ENCODE results near the gene ALG8.
"Not testable (repeated sequence)": the region's sequence is repeated elsewhere in the genome, so short reads cannot be mapped to it uniquely, and the experiment has no call there.

The ALG8 gene

GRCh38 chr11:78100676-78101472, 38.6 kb downstream of the ALG8 start:
- no peak for DNase-seq (ENCODE audit: low read depth in 2 of 2)

DNA sequence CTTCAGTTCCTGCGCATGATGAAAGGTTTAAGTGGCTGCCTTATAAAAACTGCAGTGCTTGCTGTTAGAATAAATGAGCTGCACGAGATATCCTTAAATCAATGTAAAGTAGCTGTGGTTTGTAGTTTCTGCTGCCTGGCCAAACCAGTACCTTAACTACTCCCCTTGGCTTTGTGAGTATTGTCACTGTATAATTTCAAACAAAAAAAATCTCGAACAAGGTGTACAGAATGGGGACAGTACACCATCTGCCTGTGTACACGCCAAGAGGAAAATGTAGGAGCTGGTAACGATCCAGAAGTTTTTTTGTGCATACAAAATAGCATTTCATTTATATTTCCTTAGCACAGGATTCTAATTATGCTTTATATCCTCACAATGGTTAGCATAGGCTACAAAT, 39.2 kb downstream of the ALG8 start:
- DNase-seq (ENCODE audit: low read depth in 2 of 2), result no peak

- DNase-seq (ENCODE audit: low read depth in 2 of 2), result no peak
Measured at GRCh38 chr11:78099666-78100065, 39.8 kb downstream of the ALG8 start.

DNA sequence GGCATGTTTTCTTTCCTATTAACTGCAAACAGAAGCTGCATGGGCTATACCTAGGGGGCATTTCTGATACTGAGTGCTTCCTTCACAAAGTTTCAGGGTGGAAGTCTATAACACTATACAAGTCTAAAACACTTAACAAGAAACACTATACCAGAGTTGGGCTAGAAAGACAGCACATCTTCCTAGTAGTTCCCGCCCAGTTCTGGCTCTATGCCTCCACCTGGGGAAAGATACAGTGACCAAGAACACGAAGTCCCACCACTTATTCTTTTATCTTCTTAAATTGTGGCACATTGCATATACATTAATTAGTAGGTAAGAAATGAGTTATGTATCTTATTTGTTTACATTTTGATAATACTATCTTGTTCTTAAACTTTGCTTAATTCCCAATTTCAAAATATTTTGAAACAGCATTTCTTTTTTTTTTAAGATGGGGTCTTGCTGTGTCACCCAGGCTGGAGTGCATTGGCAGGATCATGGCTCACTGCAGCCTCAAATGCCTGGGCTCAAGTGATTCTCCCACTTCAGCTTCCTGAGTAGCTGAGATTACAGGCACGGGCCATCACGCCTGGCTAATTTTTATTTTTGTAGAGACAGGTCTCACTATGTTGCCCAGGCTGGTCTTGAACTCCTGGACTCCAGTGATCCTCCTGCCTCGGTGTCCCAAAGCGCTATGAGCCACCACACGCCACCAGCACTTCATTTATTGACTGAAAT, 41.6 kb downstream of the ALG8 start:
- no peak for DNase-seq (ENCODE audit: low read depth in 2 of 2)

- no peak for DNase-seq (ENCODE audit: low read depth in 2 of 2)
Measured at GRCh38 chr11:78094250-78094649, 45.2 kb downstream of the ALG8 start.

- DNase-seq (ENCODE audit: low read depth in 2 of 2), result not testable (repeated sequence)
Measured at GRCh38 chr11:78086521-78087074, 52.8 kb downstream of the ALG8 start.

GRCh38 chr11:78085972-78086371, 53.5 kb downstream of the ALG8 start:
- DNase-seq (ENCODE audit: low read depth in 2 of 2), result no peak

- DNase-seq (ENCODE audit: low read depth in 2 of 2), result not testable (repeated sequence)
Measured at GRCh38 chr11:78084506-78084905, 54.9 kb downstream of the ALG8 start.

DNA sequence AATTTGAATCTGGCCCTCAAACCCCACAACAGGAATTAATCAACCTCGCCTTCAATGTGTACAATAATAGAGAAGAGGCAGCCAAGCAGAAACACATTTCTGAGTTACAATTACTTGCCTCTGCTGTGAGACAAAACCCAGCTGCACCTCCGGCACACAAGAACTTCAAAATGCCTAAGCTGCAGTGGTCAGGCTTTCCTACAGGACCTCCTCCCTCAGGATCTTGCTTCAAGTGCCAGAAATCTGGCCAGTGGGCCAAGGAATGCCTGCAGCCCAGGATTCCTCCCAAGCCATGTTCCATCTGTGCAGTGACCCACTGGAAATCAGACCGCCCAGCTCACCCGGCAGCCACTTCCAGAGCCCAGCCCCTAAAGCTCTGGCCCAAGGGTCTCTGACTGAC, 56.4 kb downstream of the ALG8 start:
- no peak for DNase-seq (ENCODE audit: low read depth in 2 of 2)

DNA sequence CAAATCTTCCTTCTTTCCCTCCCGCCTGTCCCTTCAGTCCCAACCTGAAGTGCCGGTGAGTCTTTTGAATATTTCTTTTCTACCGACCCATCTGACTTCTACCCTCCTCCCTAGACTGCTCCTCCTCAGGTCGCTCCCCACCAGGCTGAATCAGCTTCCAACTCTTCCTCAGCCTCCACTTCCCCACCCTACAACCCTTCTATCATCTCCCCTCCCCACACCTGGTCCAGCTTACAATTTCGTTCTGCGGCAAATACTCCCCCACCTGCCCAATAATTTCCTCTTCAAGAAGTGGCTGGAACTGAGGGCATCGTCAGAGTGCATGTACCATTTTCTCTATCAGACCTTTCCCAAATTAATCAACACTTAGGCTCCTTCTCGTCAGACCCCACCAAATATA, 57.3 kb downstream of the ALG8 start:
- DNase-seq (ENCODE audit: low read depth in 2 of 2), result no peak

DNA sequence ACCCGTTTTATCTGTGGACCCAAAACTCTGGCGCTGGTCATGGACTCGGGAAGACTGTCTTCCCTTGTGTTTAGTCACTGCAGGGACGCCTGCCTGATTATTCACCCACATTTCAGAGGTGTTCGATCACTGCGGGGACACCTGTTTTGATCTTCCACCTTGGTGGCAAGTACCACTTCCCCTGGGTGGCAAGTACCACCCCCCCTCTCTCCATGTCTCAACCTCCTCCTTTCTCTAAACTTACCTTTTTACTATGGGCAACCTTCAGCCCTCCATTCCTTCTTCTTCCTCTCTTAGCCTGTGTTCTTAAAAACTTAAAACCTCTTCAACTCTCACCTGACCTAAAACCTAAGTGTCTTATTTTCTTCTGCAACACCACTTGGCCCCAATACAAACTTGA, 57.8 kb downstream of the ALG8 start:
- no peak for DNase-seq (ENCODE audit: low read depth in 2 of 2)

- no peak for DNase-seq (ENCODE audit: low read depth in 2 of 2)
Measured at GRCh38 chr11:78080818-78081495, 58.5 kb downstream of the ALG8 start.

DNA sequence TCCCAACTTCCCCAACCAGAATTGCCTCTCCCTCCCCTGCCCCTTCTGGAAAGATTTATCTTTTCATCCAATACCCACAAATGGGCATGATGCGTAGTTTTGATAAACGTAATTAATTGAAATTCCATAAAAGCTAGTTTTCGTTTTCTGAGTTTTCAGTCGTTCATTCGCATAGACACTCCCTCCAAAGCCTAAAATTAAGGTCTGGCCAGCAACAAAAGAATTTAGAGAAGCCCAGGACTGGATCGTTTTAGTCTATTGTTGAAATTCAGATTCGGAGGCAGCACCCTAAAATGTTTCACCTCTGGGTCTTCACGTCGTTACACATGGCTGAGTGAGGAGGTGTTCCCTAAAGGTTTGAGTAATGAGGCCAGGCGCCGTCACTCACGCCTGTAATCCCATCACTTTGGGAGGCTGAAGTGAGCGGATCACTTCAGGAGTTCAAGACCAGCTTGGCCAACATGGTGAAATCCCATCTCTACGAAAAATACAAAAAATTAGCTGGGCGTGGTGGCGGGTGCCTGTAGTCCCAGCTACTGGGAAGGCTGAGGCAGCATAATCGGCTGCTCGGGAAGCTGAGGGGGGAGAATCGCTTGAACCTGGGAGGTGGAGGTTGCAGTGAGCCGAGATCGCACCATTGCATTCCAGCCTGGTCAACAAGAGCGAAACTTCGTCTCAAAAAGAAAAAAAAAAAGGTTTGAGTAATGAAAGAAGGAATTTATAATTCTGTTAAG, 59.2 kb downstream of the ALG8 start:
- no peak for DNase-seq (ENCODE audit: low read depth in 2 of 2)

GRCh38 chr11:78079232-78080083, 60.0 kb downstream of the ALG8 start, which contains the start of gene NDUFC2:
Gene NDUFC2 (minus strand): TSS chr11:78079862. CDS start chr11:78079744, 118 bp downstream.
- peak; percentile 51 to 61 for DNase-seq (ENCODE audit: low read depth in 2 of 2)

- DNase-seq (ENCODE audit: low read depth in 2 of 2), result no peak
Measured at GRCh38 chr11:78078218-78079167, 60.9 kb downstream of the ALG8 start.

- not testable (repeated sequence) for DNase-seq (ENCODE audit: low read depth in 2 of 2)
Measured at GRCh38 chr11:78077592-78077991, 61.8 kb downstream of the ALG8 start.

DNA sequence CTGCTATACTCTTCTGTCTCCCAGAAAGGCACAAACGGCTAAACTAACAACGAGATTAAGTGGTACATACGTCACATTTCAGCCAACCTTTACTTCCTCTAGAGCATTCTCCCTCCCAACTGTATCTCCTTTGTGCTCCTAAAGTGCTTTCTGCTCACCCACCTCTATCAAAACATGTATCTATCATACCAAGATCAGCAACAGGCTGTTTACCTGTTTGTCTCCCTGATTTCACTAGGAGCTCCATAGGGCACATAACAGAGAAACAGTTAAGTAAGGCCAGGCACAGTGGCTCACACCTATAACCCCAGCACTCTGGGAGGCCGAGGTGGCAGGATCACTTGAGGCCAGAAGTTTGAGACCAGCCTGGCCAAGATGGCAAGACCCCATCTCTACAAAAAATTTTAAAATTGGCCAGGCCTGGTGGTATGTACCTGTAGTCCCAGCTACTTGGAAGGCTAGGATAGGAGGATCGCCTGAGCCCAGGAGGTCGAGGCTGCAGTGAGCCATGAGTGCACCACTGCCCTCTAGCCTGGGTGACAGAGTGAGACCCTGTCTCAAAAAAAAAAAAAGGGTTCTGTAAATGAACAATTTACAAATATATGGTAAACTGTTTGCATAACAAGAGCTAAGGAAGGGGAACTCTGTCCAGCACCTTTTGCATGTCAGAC, 62.6 kb downstream of the ALG8 start:
- no peak for DNase-seq (ENCODE audit: low read depth in 2 of 2)

DNA sequence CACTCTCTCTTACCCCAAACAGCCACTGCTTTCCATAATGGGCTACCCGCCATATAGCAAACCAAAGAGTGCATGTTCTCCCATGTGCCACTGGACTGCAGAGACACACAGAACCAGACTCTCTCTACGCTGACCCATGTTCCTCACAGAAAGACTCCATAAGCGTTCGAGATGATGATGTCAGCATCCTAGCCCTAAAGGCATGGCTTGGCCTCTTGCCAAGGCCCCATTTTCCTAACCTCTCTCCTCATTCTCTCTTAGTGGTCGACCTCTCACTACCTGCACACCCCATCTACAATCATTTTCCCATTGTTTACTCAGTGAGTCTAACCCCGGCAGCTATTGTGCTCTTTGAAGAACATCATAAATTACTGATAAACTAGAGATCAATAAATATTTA, 64.7 kb downstream of the ALG8 start:
- DNase-seq (ENCODE audit: low read depth in 2 of 2), result no peak

DNA sequence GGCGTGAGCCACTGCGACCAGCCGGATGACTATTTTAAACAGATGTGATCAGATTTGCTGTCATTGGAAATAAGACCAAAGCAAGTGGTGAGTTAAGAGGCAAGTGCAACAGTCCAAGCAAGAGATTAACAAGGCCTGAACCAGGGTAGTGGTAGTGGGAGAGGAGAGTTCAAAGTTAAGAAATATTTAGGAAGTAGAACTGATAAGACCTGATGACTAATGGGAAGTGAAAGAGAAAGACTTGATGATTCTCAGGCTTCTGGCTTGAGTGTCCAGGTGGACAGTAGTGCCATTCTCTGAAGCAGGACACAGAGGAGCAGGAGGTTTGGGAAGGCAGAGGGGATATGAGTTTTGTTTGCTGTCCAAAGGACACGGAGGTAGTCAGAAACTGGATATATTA, 67.0 kb downstream of the ALG8 start:
- no peak for DNase-seq (ENCODE audit: low read depth in 2 of 2)

Measured in stimulated activated CD4-positive, alpha-beta T cell treated with anti-CD3 and anti-CD28 coated beads, Interleukin-1b, Interleukin-23, amount 100 ng/mL, for 4 hours (primary cell).